Measurements from ENCODE around the gene UNC79.

UNC79 gene

DNA sequence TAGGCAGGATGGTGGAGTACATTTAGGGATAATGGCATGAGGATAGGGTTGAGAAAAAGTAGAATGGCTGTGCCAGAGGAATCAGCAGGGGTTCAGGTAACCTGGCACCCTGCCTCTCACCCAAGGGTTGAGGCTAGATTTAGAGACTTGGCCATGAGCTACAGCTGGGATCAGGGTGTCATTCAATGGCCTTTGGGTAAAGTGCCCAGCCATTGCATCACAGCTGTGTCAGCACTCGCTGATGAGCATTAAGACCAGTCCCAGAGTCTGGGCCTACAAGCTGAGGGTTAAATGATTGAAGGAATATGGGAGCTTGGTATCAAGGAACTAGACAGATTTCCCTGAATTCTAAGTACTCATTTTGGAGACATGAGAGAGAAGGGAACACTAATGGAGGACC, 243.6 kb downstream of the UNC79 start:
- DNase-seq, result no peak

DNA sequence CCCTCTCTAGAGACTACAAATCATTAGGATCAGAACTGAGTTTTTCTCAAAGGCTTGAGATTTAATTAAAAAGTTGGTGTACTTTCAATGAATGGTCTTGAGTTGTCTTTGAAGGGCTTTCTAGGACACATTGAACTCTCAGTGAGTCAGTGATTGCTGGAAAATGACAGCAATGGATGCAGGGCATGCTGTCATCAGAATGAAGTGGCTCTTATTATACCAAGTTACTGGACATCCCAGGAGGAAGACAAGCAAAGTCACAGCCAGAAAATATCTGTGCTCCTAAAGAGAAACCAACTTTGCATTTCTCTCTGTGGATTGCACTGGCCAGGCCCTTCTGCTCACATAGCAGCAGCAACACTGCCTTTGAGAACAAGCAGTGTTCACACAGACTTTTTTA, 244.9 kb downstream of the UNC79 start:
- no peak for DNase-seq

DNA sequence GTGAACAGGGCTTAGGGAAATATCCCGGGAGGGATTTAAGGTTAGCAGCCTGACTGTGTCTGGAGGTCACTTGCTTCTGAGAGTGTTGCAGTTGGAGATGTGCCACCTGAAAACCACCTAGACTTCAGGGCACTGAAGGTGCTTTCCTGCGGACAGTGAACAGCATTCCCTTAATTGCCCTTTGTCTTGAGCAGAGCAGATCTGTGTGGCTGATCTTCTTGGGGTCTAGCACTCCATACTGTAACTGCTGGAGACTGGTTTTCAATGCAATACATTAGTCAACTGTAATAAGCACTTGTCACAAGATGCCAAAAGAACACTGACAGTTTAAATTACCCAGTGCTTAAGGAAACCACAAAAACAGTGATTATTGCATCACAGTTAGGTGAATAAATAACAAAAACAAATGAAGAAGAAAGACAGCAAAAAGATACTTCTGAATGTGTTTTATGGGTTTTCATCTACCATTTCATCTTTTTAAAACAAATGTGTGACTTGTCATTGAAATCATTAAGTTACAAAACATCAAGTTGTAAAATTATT, 245.7 kb downstream of the UNC79 start:
- DNase-seq, result no peak

DNA sequence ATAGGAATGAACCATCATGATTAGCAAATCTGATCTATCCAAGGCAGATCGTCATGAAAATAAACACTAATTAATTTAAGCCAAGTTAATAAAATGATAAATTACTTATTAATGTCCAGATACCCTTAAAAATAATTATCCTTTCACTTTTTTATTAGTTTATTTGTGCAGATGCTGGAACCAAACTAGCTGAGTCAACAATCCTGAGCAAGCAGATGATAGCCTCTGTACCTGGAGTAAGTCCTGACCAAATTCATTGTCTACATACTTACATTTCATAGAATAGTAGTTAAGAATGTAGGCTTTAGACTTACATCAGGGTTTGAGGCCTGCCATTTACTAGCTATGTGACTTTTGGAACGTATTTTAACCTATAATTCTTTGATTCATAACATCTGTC, 251.7 kb downstream of the UNC79 start:
- DNase-seq, result no peak

DNA sequence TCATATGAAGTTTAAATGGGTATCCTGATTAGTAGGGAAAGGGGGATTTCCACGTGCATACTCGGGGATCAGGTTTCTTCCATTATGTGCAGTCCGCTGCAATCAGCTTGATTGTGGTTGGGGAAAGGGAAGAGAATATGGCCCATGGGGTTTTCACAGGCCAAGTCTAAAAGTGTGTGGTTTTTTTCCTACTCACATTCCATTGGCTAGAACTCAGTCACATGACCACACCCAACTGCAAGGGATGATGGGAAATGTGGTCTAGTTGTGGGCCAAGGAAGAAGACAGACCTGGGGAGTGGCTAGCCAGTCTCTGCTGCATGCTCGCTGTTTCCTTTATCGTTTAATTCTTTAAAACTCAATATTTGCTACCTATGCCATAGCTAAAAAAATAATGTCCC, 252.5 kb downstream of the UNC79 start:
- DNase-seq, result no peak

DNA sequence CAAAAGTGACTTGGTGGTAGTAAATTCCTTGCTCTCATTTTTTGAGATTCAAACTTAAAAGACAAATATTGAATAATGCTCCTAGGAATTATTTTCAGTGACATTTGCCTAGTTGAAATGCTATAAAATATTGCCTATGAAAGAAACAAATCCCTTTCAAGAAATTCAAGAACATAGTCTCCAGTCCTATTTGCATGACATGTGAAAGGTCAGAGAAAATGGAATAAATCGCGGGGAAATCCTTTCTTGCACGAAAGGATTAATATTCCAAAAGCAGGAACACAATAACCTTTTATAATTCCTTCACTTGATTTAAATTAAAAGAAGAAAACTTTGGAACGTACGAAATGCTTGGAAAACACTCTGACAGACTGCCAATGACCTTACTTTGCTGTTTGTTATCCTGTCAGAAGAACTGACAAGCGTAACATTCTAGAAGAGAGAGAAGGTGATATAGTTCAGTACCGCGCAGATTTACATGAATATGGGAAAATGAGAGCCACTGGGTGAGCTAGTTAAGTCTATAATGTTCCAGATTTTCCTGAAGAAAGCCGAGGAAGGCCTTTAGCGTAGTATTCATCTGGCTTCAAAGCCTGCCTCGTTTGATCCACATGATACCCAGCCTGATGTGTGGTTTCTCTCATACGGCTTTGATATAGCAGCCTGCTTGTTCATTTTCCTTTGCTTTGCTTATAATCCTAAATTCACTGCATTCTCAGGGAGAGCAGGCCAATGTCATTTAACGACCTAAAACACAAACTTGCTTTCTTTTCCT, 254.6 kb downstream of the UNC79 start:
- DNase-seq, result no peak

DNA sequence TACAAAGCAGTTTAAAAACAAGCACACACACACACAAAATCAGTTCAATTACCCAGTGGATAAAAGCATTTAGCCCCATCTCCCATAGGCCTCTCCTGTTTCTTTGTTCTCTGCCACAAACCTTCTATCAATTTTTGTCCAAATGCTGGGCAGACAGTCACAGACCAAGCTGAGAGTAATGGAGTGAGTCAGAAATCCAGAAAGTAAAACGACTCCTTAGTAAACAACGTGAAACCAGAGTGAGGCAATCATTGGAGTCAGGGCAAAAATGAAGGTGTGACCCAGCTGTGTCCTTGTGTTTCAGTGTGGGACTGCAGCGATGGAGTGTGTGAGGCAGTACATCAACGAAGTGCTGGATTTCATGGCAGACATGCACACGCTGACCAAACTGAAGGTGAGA, 255.5 kb downstream of the UNC79 start:
- no peak for DNase-seq

DNA sequence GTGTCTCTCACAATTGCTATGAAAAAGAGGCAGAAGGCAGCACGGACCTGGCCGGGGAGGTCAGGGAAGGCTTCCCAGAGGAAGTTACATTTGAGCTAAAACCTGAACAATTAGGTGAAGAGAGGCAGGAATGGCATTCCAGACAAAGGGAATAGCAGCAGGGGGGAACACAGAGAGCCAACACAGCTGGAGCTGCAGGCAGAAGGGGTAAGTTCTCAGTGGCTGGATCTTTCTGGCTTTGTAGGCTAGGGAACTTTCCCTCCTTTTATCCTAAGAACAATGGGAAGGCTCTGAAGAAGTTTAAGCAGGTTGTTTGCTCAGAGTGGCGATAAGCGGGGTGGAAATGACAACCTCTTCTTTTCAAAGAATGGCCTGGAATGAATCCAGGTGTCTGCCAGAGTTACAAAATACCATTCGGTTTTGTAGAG, 257.5 kb downstream of the UNC79 start:
- no peak for DNase-seq

DNA sequence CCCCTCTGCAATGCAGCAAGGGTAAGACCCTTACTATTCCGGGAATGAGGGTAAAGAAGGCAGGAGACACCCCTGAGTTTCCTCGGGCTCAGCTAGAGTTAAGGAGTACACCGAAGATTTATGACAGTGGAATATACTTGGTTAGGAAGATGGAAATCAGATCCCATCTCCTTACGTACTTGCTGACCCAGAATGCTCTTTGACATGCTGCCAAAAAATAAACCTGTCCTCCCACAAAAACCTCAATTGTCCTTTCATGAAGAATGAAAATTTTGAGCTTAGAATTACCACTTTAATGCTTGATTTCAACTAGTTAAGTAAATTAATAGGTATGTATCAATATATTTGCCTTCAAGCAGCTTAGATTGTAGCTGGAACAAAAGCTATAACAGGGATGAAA, 258.1 kb downstream of the UNC79 start:
- no peak for DNase-seq

DNA sequence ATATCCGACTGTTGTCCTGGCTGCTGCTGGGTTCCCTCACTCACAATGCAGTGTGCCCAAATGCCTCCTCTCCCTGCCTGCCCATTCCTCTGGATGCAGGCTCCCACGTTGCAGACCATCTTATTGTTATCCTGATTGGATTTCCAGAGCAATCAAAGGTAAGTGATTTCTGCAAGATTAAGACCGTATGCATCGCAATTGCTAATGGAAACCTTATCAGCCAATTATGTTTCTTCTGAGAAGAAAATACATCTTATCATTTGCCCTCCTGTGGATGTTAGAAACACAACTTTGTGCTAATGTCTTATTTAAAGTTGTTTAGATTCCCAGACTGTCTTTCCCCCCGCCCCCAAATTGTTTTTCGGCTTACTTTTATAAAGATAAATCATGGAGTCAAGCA, 259.4 kb downstream of the UNC79 start:
- DNase-seq, result no peak

DNA sequence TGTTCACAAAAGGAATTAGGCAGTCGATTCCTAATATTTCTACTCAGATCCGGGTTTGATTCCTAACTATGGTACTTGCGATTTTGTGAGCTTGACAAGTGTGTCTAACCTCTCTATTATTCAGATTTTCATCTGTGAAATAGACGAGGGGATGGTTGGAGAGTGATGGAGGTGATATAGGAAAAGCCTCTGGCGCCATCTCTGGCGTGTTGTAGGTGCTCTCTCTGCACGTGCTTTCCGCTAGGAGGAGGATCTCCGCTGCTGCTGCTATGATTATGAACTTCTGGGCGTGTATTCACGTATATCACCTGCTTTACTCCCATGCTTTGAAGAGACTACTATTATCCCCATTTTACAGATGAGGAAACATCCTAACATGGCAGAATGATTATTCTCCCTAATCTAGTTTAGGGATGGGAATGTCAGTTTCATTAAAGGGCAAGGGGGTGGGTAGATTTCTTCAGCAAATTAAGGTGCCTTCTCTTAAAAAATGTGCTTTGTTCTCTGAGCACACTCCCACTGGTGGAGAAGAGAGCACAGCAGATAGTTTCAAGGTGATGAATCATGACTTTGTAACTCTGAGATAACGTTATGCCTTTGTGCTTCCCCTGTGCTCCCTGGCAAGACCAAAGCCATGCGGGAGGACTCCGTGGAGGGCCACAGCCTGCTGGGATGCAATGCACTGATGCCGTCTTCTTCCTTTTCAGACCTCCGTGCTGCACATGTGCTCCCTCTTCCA, 260.5 kb downstream of the UNC79 start:
- DNase-seq, result no peak

DNA sequence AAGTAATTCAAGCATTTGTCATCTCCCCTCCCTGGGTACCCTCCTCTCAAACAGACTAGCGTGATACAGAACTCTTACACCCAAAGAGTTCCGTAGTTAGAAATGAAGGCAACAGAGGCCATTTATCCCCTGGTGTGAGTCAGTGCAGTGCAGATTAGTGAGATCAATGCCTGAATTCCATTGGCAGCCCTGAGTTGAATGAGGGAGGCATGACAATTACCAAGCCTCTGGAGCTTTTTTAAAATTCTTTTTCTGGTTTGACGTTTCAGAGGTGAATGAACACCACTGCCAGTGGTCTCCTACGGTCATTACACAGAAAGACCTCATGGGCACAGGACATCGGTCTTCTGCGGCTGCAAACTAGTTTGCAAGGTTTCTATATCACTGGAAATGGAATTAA, 263.2 kb downstream of the UNC79 start:
- DNase-seq, result no peak

DNA sequence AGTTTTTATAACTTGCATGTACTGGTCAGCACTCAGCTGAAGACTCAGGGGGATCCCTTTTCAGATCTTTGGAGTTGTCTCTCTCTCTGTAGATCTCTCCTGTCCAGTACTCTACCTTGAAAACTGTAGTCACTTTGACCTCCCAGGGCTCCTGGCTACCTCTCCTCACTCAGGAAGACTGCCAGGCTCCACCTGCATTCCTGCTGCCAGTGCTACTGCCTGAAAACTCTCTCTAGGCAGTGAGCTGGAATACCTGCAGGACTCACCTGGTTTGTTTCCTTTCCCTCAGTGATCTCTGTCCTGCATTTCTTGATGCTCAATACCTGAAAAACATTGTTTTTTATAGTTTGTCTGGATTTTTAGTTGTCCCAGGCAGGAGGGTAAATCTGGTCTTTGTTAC, 270.2 kb downstream of the UNC79 start:
- DNase-seq, result no peak

DNA sequence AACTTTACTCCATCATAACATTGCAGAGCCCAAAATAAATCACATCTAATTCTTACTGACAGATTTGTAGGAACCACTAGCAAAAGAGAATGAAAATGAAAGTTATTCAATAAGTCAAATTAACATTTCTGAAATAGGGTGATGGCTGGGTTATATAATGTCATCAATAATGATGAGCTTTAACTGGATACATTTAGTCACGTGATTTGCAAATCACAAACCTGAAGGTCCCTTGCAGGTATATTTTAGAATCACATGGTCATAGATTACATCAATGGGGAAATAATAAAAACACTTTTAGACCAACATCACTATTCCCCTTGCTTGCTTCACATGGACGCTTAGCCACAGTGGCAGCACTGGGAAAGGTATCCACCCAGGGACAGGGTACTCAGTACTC, 270.8 kb downstream of the UNC79 start:
- no peak for DNase-seq

DNA sequence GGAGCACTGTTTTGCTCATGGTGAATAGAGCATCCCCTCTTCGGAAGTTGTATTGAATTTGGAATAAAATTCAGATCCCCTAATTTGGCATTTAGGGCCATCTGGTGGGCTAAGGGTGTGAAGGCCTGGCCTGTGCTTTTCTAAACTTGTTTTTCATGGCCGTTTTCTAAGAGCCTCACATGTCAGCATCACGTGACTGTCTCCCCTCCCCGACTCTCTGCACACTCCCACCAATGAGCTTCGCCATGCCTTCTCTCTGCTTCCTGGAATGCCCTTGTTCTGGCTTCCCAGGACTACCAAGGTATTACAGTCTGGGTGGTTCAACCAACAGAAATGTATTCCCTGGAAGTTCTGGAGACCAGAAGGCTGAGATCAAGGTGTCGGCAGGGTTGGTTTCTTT, 272.2 kb downstream of the UNC79 start:
- DNase-seq, result no peak

DNA sequence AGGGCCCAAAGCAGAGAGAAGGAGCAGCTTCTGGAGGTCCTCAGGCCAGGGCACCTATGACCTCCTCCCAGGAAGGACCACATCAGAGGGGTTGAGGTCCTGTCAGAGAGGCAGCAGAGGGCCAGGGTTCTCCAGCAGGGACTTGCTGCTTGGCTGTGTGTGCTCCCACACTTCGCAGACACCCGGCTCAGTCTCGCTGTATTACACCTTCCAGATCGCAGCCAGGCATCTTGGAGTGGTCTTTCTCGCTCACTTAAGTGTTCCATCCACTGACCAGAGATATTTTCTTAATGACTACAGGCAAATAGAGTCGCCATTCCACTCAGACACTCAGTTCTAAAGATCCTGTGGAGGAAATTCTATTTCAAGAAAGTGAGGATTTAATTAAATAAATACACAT, 273.2 kb downstream of the UNC79 start:
- DNase-seq, result no peak

DNA sequence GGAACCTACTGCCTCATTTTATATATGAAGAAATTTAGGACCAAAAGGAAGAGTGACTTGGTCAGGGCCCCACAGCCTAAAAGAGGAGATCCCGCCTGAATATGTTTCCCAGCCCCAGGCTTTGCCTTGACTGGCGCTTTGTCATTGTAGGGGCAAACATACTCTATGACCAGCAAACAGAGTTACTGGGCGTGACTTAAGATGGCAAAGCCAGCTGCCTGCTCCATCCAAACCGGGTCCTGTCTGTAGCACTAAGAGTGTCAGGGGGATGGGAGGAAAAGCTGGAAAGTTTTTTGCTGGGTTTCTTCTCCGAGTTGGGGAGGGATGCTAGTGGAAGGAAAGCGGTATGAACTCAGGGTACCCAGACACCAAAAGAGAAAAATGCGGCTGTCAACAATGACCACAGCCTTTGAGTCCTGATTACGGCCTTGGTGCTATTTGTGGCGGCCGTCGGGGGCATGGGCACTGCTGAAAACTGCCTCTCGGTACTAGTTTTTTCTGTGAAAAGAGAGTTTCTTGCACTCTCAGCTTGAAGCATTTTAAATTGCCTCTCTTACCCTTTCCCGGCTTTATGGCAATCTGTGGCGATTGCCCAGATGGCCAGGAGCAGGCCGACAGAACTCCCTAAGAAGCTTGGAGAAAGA, 274.9 kb downstream of the UNC79 start:
- no peak for DNase-seq

DNA sequence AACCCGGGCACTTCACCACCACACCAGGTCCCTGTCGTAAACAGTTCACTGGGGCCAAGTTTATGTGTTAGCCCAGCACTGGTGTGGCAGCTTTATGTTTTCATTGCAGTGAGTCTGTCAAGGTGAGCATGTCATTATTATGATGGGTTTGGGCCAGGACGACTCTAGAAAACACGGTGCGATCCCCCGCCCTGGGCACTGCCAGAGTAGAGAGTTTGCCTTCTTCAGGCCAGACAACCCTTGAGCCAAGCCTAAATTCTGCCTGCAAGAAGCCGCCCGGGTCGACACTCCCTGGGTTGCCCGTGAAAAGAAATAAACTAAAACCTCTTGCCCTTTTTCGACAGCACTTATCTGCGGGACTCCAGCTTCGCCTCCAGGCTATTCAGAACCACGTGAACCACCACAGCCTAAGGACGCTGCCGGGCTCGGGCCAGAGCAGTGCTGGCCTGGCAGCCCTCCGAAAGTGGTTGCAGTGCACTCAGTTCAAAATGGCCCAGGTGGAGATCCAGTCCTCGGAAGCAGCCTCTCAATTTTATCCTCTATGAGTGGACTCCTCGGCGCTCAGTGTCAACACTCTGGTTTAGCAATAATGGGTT, 275.7 kb downstream of the UNC79 start:
- no peak for DNase-seq

DNA sequence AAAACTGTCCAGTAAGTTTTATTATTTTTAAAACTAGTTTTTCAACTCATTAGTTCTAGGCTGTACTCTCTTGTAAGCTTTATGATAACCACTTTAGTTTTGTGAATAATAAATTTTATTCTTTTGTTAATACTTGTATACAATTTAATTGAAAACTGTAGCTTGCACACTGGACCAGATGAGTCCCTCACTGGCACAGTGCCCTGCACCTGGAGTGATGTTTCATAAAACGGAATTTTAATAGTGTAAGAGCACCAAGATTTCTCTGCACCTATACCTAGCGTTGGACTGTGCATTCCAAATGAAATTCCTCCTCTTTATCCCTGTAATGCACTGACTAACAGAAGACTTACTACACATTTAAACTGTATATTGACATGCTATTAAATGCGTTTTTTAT, 276.7 kb downstream of the UNC79 start:
- DNase-seq, result no peak

DNA sequence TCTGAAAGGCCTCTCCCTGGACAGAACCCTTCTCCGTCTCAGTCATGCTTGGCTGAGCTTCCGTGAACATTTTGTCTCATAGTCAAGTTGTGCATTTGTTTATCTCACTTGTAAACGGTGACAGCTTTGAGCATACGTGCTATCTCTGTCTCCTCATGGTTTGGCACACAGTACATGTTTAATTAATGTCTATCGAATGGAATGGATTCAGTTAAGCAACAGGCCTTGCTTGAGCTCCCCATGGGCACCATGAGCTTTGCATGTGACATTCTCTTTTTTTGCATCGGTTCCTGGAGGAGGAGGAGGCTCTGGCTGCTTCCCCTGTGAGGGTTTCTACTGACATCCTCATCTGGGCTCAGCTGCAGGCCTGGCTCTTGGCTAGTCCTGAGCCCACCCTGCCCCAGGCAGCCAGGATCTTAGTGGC, 277.6 kb downstream of the UNC79 start:
- DNase-seq, result no peak

DNA sequence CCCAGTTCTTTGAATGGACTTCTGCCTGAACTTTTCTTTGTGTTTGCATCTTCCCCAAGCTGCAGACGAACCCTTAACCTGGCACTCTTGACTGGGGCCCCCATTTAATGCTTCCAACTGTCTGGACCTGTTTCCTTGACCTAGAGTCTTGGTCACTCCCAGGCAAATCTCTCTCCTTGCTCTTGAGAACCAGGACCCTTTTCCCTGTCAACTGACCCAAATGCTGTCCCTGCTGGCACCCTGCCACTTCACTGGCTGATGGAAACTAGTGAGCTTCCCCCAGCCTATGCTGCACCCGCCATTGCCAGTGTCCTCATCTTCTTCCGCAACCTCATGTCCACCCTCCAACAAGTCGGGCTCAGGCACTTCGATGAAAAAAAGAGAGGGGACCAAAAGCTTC, 278.1 kb downstream of the UNC79 start:
- no peak for DNase-seq

DNA sequence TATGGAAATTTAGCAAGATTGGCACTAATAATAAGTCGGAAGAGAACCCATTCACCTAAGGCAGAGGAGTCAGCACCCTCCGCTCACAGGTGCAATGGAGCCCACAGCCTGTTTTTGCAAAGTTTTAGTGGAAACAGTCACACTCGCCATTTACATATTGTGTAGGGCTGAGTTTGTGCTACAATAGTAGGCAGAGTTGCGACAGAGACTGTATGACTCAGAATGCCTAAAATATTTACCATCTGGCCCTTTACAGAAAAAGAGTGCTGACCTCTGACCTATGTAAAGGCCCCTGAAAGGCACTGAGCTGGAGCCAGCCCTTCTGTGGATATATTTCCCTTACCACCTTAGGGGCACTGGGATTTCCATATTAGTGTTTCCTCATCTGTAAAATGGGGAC, 278.5 kb downstream of the UNC79 start:
- no peak for DNase-seq

DNA sequence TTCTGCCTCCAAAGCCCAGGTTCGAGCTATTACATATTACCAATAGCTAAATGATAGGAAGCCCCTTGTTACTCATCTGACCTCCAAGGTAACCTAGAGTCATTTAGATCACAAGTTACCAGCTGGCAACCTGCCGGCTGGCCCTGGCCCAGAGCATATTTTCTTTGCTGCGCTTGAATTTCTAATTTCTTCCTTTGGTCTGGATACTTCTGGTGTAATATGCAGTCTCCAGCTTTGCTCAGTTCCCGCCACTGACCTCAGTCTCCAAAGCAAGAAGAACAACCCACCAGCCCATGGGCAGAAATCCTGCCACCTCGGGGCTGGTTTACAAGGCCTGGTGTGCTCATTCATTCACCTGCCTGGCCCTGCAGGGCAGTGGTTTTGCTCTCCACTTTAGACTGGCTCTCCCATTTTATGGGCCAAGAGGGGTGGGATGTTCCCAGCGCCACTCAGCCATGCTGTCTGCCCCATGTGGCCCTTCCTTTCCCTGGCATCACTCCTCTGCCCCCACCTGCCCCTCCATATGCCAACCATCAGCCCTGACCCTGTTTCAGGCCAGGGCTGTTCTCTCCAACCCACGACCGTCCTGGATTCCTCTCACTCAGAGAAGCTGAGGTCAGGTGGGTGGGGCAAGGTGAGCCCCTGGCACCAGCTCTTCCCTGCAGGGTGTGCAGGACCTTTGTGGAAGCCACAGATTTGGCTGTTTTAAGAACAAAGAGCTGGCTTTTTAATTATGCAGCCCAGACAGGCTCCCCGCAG, 281.5 kb downstream of the UNC79 start:
- DNase-seq, result no peak
